ENCODE results near the gene BGN.

GRCh38 chrX:153474266-153474665 is 20.5 kb upstream of the BGN start:
- TF ChIP-seq CTCF (IDR thresholded peaks at IDR 0.05) (no peak), REST (IDR thresholded peaks at IDR 0.05; ENCODE audit: insufficient read depth in 1 of 2, low read depth in 2 of 2, low read length in 1 of 2) (no peak), POLR2AphosphoS5 (IDR thresholded peaks at IDR 0.05; ENCODE audit: low read depth, low read length) (no peak)

All from Panc1 (cell line).